ENCODE measurements around the gene WWOX. TPM values are rescaled to one million over a fixed set of nuclear protein-coding genes. Genes with fewer than 3 reads are reported as not detected.

The WWOX gene
- total and polyA plus RNA-seq, 2 of the 8 experiments (the other 6 are each of a cell fraction or from before 2014, with no cell fraction given) = 5.4 to 16.7 TPM

DNA sequence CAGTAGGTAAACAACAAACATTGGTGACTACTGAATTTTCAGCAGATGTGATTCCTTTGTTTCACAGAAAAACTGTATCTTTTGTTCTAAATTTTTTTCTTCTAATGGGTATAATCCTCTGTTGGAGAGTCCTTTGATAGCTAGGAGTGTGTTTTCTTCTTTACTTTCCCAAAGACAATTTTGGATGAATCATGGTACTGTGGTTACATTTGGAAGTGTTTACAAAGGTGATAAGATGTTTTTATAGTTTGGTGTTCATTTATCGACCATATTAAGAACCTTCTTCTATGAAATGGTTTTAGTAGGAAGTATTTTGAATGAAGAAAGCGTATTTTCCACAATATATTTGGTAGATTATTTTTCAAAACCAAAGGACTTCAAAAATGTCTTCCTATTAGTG lies 333.7 kb downstream of the WWOX start:
- Histone ChIP-seq H2BK120ac (replicated peaks; ENCODE audit: low read depth, low read length) (no peak overlapping the region), H2AFZ (ENCODE audit: low read length) (no peak overlapping the region), H3K4me2 (ENCODE audit: insufficient read depth in 1 of 2, low read depth in 2 of 2, low read length in 2 of 2) (no peak overlapping the region), H2BK20ac (ENCODE audit: low read length) (no peak overlapping the region), H4K8ac (ENCODE audit: extremely low read depth, insufficient read depth, low read length) (no peak overlapping the region), H3K14ac (ENCODE audit: insufficient read length) (no peak overlapping the region), H3K36me3 (ENCODE audit: control insufficient read depth in 2 of 4, insufficient read depth in 4 of 4, low read length in 3 of 4) (no peaks in the 10 kb centered on the region), H3K9me3 (ENCODE audit: insufficient read depth in 2 of 2, low read depth in 1 of 2, low read length in 1 of 2) (no peaks in the 10 kb centered on the region), H3K18ac (ENCODE audit: extremely low read depth, low read length) (no peak overlapping the region), H3K23me2 (ENCODE audit: low read depth, low read length) (no peaks in the 10 kb centered on the region), H3K79me1 (ENCODE audit: low read depth, low read length) (no peaks in the 10 kb centered on the region), H3K27ac (ENCODE audit: low read depth, low read length) (no peak overlapping the region), H3K4ac (replicated peaks; ENCODE audit: insufficient read length, low read depth, low read length) (no peak overlapping the region), H3K4me1 (replicated peaks in 1 of 4; ENCODE audit: control insufficient read depth in 3 of 4, insufficient read depth in 4 of 4, low read length in 3 of 4) (no peaks in the 10 kb centered on the region), H3K79me2 (ENCODE audit: control insufficient read depth in 1 of 2, insufficient read depth in 2 of 2, low read length in 2 of 2) (no peaks in the 10 kb centered on the region), H2AK5ac (ENCODE audit: low read depth, low read length) (no peak overlapping the region), H2BK15ac (ENCODE audit: low read length) (no peak overlapping the region), H4K91ac (replicated peaks; ENCODE audit: insufficient read length, low read length) (no peak overlapping the region), H3K23ac (ENCODE audit: insufficient read length) (no peak overlapping the region), H3K9ac (replicated peaks in 1 of 4; ENCODE audit: extremely low read depth in 1 of 4, low read depth in 3 of 4, low read length in 3 of 4) (no peak overlapping the region), H2BK12ac (ENCODE audit: low read depth, low read length) (no peak overlapping the region), H3K27me3 (replicated peaks in 1 of 4; ENCODE audit: control insufficient read depth in 3 of 4, extremely low read depth in 1 of 4, insufficient read depth in 3 of 4, low read length in 3 of 4) (no peaks in the 10 kb centered on the region), H4K20me1 (replicated peaks in 1 of 2; ENCODE audit: control insufficient read depth in 1 of 2, insufficient read depth in 2 of 2, low read length in 2 of 2) (no peaks in the 10 kb centered on the region), H4K5ac (ENCODE audit: insufficient read length, low read depth, low read length) (no peak overlapping the region), H3K4me3 (ENCODE audit: extremely low read depth in 1 of 4, insufficient read depth in 2 of 4, low read depth in 3 of 4, low read length in 4 of 4) (no peak overlapping the region), H2BK5ac (ENCODE audit: low read depth, low read length) (no peak overlapping the region), H3K56ac (replicated peaks; ENCODE audit: insufficient read length, low read depth, low read length) (no peak overlapping the region)
- TF ChIP-seq SIRT6 (IDR thresholded peaks at IDR 0.05; ENCODE audit: low read length) = no peak
- DNase-seq (ENCODE audit: low read depth in 1 of 2, low spot score in 2 of 2) (no peak), FAIRE-seq (no peak)
- POLR2A ChIA-PET (ENCODE audit: partially characterized antibody) = no interaction called here
- 82% methylated on average over 2 of the region's 2 CpGs; no CpG with 5 or more reads in 1 of the 2 experiments for WGBS, 2 experiments (ENCODE audit: extremely low coverage in 1 of 2, insufficient coverage in 1 of 2, insufficient read length in 1 of 2, insufficient replicate concordance in 2 of 2, low coverage in 1 of 2, low lambda C conversion rate in 2 of 2, missing lambda C conversion rate in 1 of 2)
- CTCF ChIA-PET (ENCODE audit: partially characterized antibody) = no interaction called here

Measured in H1 (cell line).